GM18907 (cell line): ENCODE results near the gene EML3.
"Not testable (repeated sequence)": the region's sequence is repeated elsewhere in the genome, so short reads cannot be mapped to it uniquely, and the experiment has no call there.

Experiments used
- ATAC-seq: cut with Tn5 transposase; IDR thresholded peaks from one replicate; pipeline ENCODE4 v1.9.1; 2021; ENCODE audit warnings: mild to moderate bottlenecking, moderate library complexity; ENCODE audit not compliant: unreplicated experiment

EML3 gene

DNA sequence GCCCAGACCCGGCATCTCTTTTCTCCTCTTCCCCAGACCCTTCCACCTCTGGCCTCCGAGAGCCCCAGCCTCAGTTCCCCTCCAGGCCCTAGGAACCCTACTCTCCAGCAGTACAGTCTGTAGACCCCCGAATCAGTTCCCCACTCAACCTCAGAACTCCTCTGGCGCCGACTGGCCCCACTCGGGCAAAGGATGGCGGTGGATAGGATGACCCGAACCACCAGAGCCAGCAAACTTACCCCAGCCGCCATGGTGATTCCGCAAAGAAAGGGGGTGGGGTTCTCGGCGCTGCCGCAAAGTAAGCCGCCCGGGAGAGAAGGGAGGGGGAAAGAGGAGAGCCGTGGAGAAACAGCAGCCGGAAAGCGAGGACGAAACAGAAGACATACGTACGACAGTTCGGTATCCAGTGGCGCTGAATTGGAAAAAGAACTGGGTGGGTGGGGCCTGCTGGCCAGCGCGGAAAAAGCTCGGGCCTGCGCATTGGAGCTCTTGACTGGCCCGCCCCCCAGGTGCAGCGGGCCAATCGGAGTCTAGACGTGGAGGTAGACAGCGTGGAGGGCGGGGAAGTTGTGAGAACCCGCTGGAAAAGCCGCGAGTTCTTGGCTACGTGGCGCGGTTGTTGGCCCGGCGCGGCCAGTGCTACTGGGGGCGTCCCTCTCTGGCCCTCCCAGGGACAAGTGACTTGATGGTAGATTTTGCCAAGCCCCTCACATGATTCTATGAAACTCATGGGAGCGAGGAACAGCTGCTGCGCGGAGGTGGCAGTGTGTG is 38.8 kb downstream of the EML3 start, which contains the start of gene EEF1G:
Gene EEF1G (minus strand): TSS at position 300 of the 771 bp plus-strand sequence. CDS start 49 bp downstream, at position 251.
- ATAC-seq = peak; percentile 83

DNA sequence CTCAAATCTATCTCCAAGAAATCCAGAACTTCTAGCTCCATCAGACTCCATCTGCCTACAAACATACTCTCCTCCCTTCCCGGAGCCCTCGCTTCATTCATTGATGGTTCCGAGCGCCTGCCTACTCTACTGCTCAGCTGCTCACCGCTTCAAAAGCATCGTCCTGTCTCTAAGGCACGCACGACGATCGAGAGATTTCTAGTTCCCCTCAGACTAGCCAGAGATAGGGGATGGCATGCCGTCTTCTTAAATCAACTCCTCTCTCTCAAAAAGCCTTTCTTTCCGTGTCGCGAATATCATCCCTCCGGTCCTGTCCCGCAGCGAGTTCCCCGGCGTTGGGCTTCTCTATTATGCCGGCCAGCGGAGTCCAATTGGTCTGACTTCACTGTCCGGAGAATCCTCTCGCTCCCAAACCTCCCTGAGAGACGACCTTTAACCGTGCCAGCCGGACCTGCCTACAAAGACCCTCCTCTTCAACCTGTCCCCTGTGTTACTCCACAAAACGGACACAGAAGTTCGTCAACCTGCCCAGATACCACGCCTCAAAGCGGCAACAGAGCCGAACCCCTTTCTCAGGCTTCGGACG is 39.5 kb downstream of the EML3 start:
- no peak for ATAC-seq

DNA sequence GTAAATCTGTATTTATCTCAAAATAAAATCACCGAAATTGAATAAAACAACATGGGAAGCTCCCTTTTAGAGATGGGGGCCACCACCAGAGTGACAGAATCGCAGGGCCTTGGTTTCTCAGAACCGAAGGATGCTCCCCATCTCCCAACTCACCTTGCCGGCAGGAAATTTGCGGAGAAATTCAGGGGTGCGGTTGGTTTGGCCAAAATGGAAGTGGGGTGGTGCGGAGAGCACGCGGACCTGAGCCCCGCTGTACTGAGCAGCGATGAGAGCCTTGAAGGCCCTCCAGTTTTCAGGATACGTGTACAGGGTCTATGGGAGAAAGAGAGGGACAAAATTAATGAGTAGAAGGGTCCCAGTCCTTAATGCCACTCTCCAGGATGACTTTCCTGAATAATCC is 40.1 kb downstream of the EML3 start:
- ATAC-seq = no peak

DNA sequence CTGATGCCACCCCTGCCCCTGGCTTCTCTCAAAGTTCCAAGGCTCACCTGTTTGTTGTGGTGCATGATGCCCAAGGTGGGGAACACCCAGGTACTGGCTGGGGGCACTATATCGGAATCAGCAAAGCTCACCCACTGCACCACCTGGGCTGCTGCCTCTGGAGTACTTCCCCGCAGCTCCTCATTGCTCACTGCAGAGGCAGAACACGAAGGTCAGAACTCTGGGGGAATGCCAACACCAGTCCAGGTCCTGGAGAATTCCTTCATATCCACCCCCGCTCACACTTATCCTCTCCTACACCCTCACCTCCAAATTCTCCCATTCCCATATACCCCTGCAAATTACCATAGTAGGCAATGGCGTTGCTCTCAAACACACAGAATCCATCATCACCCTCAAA is 41.1 kb downstream of the EML3 start:
- ATAC-seq = not testable (repeated sequence)

DNA sequence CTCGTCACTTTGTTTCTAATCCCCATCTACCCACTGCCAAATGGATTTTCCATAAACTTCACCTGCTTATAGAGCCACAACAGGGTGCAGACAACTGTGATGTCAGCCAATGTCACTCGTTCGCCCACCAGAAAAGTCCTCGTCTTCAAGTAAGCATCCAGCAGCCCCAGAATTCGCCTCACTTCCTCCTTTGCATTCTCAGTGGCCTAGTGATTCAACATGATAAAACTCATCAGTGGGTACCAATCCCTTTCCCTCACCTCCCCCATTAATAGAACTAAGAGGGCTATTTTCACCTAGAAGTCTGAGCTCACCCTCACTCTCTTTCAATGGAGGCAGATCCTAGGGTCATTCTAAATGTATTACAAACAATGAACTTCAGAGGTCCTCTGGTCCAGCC is 41.7 kb downstream of the EML3 start:
- ATAC-seq = not testable (repeated sequence)

DNA sequence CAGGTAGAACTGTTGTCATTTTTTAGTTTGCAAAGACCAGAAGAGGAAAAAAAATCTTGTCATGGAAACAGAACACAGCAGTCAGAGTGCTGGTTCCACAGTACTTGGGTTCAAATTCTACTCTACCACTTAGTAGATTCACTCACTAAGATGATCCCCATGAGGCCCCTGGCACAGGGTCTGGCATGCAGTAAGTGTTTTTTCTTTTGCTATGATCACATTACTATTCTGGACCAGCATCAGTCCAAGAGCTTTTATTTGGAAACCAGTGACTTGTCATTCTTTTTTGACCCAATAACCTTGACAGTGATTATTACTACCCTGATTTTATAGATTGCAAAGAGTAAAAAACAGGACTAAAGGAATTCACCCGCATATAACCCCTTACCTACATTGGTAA is 43.0 kb downstream of the EML3 start:
- ATAC-seq = no peak

DNA sequence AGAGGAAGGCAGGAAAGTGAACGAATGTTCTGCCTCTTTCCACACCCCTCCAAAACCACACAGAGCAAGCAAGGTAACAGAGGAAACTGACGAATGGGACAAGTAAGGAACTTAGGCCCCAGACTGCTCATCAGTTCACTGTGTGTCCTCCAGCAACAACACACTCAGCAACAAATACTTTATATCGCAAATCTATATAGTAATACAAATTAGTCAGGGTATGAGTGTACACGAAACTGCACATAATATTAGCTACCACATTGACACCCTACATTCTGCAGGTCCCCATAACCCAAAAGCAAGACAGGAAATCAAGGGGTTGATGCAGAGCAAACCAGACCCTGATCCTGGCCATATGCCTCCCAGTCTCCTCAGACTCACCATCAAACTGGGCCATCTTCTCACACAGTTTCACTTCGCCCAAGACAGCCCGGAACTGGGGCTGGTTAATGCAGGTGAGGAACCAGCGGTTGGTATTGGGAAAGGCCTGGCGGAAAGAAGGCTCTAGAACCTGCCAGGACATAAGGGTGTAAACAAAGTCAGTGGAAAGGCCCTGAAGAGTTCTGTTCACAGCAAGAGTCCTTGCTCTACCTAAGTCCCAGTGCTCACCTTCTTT is 45.4 kb downstream of the EML3 start:
- ATAC-seq = no peak

DNA sequence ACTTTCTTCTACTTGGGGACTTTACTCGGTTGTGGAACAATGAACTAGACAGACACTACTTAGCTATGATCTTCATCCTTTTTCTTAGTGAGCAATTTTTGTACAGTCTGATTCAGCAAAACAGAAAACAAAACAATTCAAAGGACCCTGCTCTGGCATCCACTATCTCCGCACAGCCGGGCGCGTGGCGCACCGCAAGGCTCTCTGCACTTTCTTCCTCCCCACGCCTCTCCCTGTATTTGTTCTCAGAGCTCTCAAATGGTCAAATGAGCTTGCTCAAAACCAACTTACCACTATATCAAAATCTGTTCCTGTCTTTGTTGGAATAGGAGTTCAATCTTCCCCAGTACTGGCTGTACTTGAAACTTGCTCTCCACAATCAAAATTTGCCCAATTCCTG is 46.3 kb downstream of the EML3 start:
- ATAC-seq = no peak

DNA sequence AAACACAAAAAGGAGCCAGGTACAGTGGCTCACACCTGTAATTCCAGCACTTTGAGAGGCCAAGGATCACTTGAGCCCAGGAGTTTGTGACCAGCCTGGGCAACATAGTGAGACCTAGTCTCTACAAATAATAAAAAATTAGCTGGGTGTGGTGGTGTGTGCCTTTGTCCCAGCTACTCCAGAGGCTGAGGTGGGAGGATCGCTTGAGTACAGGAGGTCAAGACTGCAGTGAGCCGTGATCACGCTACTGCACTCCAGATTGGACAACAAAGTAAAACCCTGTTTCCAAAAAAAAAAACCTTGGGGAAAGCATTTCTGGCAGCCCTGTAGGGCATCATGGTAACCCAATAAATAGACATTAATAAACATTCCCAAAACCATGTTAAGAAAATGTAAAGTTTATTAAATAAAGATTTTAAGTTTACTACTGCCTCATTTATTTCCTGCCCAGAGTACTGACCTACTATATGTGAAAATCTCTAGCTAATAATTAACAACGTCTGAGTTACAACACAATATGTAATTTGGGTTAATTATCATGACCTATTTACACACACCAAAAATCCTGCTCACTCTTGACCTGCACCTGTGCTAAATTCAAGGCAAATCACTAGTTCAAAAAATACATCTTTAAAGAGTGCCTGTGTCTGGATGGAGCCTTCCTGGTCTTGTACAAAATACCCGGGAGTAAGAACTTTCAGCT is 47.3 kb downstream of the EML3 start:
- no peak for ATAC-seq

DNA sequence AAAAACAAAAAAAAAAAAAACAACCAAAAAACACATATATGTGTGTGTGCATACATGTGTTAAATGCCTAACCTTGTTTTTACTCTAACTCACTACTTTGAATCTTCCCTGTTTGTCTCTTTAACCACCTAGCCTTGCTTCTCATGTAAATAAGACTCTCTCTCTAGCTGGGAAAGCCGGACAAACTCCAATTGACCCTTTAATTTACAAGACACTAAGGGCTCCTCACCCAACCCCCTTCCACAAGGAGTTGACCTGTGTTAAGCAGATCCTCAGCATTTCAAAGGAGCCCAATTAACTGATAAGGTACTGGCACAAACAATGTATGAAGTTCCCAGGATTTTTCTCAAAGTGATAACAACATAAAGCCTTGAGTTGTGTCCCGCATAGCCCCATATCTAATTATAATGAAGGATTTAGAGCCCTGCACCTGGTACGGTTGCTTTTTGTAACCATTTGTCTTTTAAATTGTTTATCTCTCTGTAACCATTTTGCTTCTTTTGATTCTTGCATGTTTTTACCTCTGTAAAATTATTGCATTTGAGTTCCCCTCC is 50.8 kb downstream of the EML3 start:
- ATAC-seq = not testable (repeated sequence)

DNA sequence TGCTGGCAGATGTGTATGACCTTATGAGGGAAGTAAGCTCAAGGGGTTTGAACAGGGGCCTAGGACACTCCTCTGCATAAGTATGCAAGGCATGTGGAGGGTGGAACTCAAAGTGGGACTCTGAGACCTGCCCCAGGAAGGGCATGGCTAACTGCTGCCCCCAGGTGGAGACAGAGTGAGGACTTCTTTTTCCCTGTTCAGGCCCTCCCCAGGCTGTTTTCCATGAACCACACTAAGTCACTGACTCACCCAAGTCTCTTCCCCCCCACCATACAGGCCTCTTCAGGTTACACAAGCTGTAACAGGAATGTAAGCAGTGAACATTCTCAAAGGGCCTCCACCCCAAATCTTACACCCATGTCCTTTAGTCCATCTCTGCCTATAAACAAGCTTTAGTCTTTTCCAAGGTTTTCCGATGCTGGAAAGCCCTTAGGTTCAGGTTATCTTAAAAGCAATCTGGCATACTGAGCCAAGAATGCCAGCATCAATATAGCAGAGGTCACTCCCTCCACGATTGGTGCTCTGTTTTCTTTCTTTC is 51.9 kb downstream of the EML3 start:
- ATAC-seq = no peak

DNA sequence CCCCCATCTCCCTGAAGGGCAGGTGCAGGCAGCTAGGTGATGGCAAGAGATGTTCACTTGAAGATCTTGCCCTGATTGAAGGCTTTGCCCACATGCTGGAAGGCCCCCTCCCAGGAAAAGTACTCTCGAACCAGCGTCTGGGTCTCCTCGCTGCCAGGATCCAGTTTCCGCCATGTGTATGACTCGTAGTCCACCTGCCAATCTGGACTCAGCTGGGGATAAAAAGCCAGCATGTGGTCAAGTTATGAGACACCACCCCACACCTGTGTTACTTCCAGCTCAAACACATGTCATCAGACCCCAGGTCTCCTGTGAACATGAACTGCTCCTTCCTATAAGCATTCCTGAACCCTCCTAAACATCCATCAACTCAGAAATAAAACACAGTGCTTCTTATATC is 52.9 kb downstream of the EML3 start:
- ATAC-seq = not testable (repeated sequence)

DNA sequence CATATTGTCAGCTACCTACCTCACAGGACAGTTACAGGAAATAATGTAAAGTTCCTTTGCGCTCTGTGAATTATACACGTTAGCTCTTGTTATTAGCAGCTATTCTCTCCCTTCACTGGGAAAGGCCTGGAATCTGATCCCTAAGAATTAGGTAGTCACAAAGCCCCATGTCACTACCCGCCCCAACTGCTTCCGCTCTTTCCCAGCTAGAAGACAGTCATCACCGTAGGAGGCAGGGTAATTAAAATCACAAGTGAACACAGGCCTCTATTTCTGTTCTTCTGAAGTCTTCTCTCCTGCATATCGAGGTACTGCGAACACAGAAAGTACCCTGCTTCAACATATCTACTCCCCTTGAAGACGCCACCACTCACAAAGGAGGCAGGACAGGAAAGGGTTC is 53.4 kb downstream of the EML3 start:
- no peak for ATAC-seq

DNA sequence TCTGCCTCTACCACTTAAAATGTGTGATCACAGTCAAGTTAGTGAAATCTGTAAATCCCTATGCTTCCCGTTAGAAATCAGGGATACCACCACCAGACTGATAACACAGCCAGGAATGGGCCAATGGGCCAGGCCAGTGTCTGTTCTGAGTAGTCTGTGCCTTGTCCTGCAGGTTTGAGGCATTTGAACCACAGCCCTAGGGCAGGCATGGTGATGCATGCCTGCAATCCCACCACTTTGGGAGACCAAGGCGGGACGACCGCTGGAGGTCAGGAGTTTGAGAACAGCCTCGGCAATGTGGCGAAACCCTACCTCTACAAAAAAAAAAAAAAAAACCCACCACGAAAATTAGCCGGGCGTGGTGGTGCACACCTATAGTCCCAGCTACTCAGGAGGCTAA is 53.9 kb downstream of the EML3 start:
- ATAC-seq = no peak

DNA sequence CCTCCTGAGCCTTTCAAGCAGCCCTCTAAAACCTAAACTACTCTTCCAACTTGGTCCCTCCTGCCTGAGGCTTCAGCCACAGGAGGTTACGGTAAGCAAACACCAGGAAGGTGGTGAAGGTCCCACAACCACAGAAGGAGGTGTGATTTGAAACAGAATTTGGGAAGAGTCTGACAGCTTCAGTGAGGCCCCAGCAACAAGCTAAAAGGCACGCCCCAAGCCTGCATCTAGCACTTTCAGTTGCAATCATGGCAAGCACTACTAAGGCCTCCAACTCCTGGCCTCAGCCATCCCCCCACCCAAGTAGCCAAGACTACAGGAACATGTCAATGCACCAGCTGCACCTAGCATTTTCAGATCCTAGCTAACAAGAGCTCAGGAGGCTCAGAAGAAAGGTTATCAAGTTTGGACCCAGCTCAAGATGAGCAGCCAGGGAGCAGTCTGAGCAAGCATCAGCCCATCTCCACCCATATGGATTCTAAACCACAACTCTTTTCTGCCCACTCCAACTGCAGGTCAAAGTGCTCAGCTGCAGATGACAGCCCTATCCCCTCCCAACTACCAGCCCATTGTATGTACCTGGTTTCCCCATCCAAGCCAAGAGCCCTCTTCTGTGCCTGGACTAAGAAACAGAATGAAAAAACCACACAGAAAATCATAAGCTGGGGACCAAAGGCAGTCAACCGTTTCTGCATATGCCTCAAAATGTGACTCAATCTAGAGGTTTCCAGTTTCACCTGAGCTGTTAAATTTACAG is 55.5 kb downstream of the EML3 start:
- ATAC-seq = peak; percentile 24

DNA sequence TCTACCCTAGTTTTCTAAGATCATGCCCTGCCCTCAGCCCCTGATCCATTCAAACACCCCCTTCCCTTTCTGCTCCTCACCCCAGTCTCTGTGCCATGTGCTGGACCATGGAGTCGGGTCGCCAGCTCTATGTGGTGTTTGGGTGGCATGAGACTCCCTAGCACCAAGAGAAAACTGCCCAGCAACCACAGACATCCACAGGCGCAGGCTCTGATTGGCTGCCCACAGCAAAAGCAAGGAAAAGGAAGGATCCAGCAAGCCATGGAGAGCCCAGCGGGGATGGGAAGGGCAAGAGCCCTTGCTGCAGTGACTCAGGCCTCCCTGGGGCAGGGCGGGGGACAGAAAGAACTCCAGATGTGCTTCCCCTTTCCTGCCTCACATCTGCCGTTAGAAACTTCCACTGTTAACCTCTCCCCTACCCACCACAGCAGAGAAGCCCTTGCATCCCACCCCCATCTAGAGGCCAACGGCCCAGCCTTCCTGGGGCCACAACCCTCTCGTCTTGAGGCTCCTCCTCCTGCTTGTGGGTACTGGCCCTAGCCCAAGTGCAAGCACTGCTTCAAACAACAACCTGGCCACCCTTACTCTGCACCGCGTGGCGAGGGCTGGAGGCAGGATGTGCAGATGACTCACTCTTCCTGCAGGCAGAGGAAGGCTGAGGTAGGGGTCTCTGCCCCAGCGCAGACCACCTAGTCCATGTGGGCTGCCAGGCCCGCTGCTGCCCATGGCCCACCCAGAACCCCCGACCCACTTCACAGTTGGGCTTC is 56.3 kb downstream of the EML3 start:
- peak; percentile 47 for ATAC-seq

DNA sequence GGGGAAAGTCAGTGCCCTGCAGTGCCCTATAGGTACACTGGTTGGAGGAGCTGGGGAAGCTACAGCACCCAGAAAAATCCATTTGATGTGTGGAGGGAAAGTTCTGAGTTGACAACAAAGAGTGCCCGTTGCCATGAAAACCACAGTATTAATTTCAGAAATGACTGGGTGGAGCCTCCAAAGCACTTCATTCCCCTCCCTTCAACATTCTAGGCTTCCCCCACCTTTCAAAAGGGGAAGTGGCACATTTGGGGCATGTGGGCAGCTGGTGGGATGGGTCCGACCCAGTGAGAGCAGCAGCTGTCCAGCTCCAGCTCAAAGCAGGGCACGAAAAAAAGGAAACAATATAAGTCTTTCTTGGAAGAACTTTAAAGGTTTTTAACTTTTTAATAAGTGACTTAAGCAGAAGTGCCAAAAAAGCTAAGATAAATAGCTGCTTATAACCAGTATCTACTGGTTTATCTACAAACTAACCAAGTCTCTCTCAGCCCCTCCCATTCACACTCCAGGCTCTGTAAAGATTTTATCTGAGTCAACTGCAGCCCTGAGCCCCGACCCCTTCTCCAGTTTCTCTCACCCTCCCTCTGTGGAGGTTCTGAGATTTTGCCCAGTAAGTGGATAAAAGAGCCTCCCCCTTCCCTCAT is 57.0 kb downstream of the EML3 start:
- peak; percentile 43 for ATAC-seq

DNA sequence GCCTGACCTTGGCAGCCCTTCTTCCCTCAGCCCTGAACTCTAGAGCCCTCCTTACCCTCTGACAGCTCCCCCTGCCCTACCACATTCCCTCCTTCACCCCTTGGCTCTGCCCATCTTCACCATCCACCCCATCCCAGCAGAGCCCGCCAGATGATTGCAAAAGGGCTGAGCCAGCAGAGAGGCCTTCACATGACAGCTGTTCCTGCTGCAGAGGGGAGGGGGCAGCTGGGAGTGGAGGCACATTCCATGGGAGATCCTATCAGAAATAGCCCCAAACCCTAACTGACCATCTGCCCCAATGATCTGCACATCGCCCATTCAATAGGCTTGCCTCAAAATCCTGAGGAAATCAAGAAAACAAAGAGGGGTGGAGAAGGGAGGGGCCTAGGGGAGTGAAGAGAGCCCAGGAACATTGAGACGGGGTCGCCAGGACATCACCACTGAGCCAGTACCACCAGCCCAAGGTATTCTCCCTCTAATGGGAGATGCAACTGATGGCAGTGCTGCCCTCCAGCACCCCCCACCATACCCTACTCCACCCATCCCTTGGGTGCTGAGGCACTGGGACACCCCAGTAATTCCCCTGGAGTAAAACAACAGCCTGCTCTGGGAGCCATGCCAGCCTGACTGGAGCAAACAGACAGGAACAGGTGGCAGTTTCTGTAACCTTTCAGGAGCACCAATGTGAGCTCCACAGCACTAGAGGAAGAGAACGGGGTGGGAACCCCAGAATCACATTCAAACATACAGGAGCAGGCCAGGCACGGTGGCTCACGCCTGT is 58.0 kb downstream of the EML3 start:
- ATAC-seq = no peak
